ENCODE data around the gene ATXN7L2.

The ATXN7L2 gene

GRCh38 chr1:109535971-109536491, 52.3 kb downstream of the ATXN7L2 start:
- H3K4me3 ChIP-seq (ENCODE audit: low read depth, low read length) = no peak overlapping the region
- TF ChIP-seq CTCF (IDR thresholded peaks at IDR 0.05; ENCODE audit: low read depth, low read length) = no peak
- DNase-seq (ENCODE audit: low read depth, low spot score) = no peak
- in situ Hi-C loops (cut with HindIII; ENCODE audit: low sequenced_read_pairs) = no loop called here

GRCh38 chr1:109537450-109538178, 53.9 kb downstream of the ATXN7L2 start:
- TF ChIP-seq CTCF (IDR thresholded peaks at IDR 0.05; ENCODE audit: low read depth, low read length) = no peak
- no peak overlapping the region for H3K4me3 ChIP-seq (ENCODE audit: low read depth, low read length)
- DNase-seq (ENCODE audit: low read depth, low spot score) = no peak
- in situ Hi-C loops (cut with HindIII; ENCODE audit: low sequenced_read_pairs) = no loop called here

GRCh38 chr1:109538827-109539555, 55.3 kb downstream of the ATXN7L2 start:
- H3K4me3 ChIP-seq (ENCODE audit: low read depth, low read length) = no peak overlapping the region
- no peak for DNase-seq (ENCODE audit: low read depth, low spot score)
- no peak for TF ChIP-seq CTCF (IDR thresholded peaks at IDR 0.05; ENCODE audit: low read depth, low read length)
- in situ Hi-C loops (cut with HindIII; ENCODE audit: low sequenced_read_pairs) = no loop called here

- TF ChIP-seq CTCF (IDR thresholded peaks at IDR 0.05; ENCODE audit: low read depth, low read length) = no peak
- in situ Hi-C loops (cut with HindIII; ENCODE audit: low sequenced_read_pairs) = no loop called here
- H3K4me3 ChIP-seq (ENCODE audit: low read depth, low read length) = no peak within 1 kb of the TSS
- DNase-seq (ENCODE audit: low read depth, low spot score) = no peak
Measured at GRCh38 chr1:109539676-109540075, 56.0 kb downstream of the ATXN7L2 start, which contains the start of gene GPR61. Gene GPR61, plus strand, starts transcription at chr1:109539872. Its CDS starts 3,151 bp downstream, at chr1:109543023.

- TF ChIP-seq CTCF (IDR thresholded peaks at IDR 0.05; ENCODE audit: low read depth, low read length) = no peak
- in situ Hi-C loops (cut with HindIII; ENCODE audit: low sequenced_read_pairs) = no loop called here
- DNase-seq (ENCODE audit: low read depth, low spot score) = no peak
- H3K4me3 ChIP-seq (ENCODE audit: low read depth, low read length) = no peak overlapping the region
Measured at GRCh38 chr1:109541102-109541501, 57.4 kb downstream of the ATXN7L2 start.
